SK-N-SH treated with all-trans-retinoic acid at 6 μM for 48 hours (cell line): ENCODE data around the gene LIMCH1.

Experiments
- BACH2 ChIP-seq: fragments of 250-450 bp; sonication (Bioruptor Pico); IDR thresholded peaks from 2 replicates; pipeline ENCODE4 v1.9.0; 2021; ENCODE audit warnings: mild to moderate bottlenecking, borderline replicate concordance
- CSDC2 ChIP-seq: fragments of 250-450 bp; sonication (Bioruptor Pico); IDR thresholded peaks from 2 replicates; pipeline ENCODE4 v1.5.0; 2020; ENCODE audit warnings: mild to moderate bottlenecking, moderate library complexity
- GLIS3 ChIP-seq: fragments of 250-450 bp; sonication (Bioruptor Pico); IDR thresholded peaks from 2 replicates; pipeline ENCODE4 v1.5.0; 2020; ENCODE audit warnings: mild to moderate bottlenecking, moderate library complexity
- OSR1 ChIP-seq: fragments of 250-450 bp; sonication (Bioruptor Pico); IDR thresholded peaks from 2 replicates; pipeline ENCODE4 v1.8.0; 2022; ENCODE audit warnings: moderate library complexity, mild to moderate bottlenecking, inconsistent platforms
- RARB ChIP-seq: fragments of 250-450 bp; sonication (Bioruptor Pico); IDR thresholded peaks from 2 replicates; pipeline ENCODE4 v1.8.0; 2021; ENCODE audit warnings: mild to moderate bottlenecking, moderate library complexity
- SNAI2 ChIP-seq: fragments of 250-450 bp; sonication (Bioruptor Pico); IDR thresholded peaks from 2 replicates; pipeline ENCODE4 v1.5.0; 2020; ENCODE audit warnings: mild to moderate bottlenecking, moderate library complexity
- TCF4 ChIP-seq: fragments of 250-450 bp; sonication (Bioruptor Pico); IDR thresholded peaks from 2 replicates; pipeline ENCODE4 v1.8.0; 2021; ENCODE audit warnings: mild to moderate bottlenecking, moderate library complexity, borderline replicate concordance
- ZFP30 ChIP-seq: fragments of 450-650 bp; formaldehyde crosslinking; IDR thresholded peaks from 2 replicates; pipeline ENCODE4 v1.5.0; 2022; ENCODE audit warnings: mild to moderate bottlenecking, moderate library complexity
- ZNF70 ChIP-seq: fragments of 450-650 bp; formaldehyde crosslinking; IDR thresholded peaks from 2 replicates; pipeline ENCODE4 v1.5.0; 2020; ENCODE audit warnings: mild to moderate bottlenecking, moderate library complexity
- TF ChIP-seq, protein P1 (sequence below): fragments of 250-450 bp; sonication (Bioruptor Pico); IDR thresholded peaks from 2 replicates; pipeline ENCODE4 v1.8.0; 2020; ENCODE audit warnings: mild to moderate bottlenecking, moderate library complexity, borderline replicate concordance
- TF ChIP-seq, protein P2 (sequence below): fragments of 250-450 bp; sonication (Bioruptor Pico); IDR thresholded peaks from 2 replicates; pipeline ENCODE4 v1.8.0; 2021; ENCODE audit warnings: low read depth, mild to moderate bottlenecking, moderate library complexity, borderline replicate concordance

DNA sequence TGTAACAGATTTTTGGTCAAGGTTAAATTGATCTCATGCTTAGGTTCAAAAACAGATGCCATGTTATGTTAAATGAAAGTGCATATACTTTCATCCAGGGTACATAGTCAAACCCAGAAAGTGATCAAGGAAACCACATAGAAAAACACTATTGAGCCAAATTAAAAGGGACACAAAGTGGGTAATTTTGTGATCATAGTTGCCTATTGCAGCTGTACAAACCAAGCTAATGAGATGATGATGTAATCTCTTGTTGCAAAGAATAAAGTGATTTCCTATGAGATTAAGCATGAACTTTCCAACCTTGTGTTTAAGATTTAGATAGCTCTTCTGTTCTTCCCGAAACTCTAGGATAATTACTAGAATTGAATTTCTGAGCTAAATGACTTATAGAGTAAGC is 20.2 kb upstream of the LIMCH1 start:
- TF ChIP-seq, protein P1, sequence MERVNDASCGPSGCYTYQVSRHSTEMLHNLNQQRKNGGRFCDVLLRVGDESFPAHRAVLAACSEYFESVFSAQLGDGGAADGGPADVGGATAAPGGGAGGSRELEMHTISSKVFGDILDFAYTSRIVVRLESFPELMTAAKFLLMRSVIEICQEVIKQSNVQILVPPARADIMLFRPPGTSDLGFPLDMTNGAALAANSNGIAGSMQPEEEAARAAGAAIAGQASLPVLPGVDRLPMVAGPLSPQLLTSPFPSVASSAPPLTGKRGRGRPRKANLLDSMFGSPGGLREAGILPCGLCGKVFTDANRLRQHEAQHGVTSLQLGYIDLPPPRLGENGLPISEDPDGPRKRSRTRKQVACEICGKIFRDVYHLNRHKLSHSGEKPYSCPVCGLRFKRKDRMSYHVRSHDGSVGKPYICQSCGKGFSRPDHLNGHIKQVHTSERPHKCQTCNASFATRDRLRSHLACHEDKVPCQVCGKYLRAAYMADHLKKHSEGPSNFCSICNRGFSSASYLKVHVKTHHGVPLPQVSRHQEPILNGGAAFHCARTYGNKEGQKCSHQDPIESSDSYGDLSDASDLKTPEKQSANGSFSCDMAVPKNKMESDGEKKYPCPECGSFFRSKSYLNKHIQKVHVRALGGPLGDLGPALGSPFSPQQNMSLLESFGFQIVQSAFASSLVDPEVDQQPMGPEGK (CRISPR knock-in tag): no peak
- TF ChIP-seq SNAI2 (no peak), RARB (CRISPR knock-in tag) (no peak), CSDC2 (CRISPR knock-in tag) (no peak), OSR1 (no peak), TCF4 (CRISPR knock-in tag) (peak; percentile 94), BACH2 (CRISPR knock-in tag) (no peak), ZNF70 (CRISPR knock-in tag) (no peak), ZFP30 (no peak), GLIS3 (CRISPR knock-in tag) (no peak)
- TF ChIP-seq, protein P2, sequence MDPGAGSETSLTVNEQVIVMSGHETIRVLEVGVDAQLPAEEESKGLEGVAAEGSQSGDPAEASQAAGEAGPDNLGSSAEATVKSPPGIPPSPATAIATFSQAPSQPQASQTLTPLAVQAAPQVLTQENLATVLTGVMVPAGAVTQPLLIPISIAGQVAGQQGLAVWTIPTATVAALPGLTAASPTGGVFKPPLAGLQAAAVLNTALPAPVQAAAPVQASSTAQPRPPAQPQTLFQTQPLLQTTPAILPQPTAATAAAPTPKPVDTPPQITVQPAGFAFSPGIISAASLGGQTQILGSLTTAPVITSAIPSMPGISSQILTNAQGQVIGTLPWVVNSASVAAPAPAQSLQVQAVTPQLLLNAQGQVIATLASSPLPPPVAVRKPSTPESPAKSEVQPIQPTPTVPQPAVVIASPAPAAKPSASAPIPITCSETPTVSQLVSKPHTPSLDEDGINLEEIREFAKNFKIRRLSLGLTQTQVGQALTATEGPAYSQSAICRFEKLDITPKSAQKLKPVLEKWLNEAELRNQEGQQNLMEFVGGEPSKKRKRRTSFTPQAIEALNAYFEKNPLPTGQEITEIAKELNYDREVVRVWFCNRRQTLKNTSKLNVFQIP (CRISPR knock-in tag): no peak
